BLaER1 (cell line): ENCODE results near the gene PCMT1.
"Not testable (repeated sequence)": the region's sequence is repeated elsewhere in the genome, so short reads cannot be mapped to it uniquely, and the experiment has no call there.

ENCODE experiments used
- H3K27ac ChIP-seq: shearing (Covaris generic); formaldehyde crosslinking; 2 replicates; pipeline ENCODE4 v1.8.1; 2022
- H3K27me3 ChIP-seq: shearing (Covaris generic); formaldehyde crosslinking; 2 replicates; pipeline ENCODE4 v1.8.1; 2022
- H3K36me3 ChIP-seq: shearing (Covaris generic); formaldehyde crosslinking; 2 replicates; pipeline ENCODE4 v1.8.1; 2022
- H3K4me1 ChIP-seq: shearing (Covaris generic); formaldehyde crosslinking; 2 replicates; pipeline ENCODE4 v1.8.1; 2022
- H3K4me2 ChIP-seq: shearing (Covaris generic); formaldehyde crosslinking; 2 replicates; pipeline ENCODE4 v1.8.1; 2022
- H3K4me3 ChIP-seq: shearing (Covaris generic); formaldehyde crosslinking; 2 replicates; pipeline ENCODE4 v1.8.1; 2022
- H3K9ac ChIP-seq: shearing (Covaris generic); formaldehyde crosslinking; 2 replicates; pipeline ENCODE4 v1.8.1; 2022
- H3K9me3 ChIP-seq: shearing (Covaris generic); formaldehyde crosslinking; 2 replicates; pipeline ENCODE4 v1.8.1; 2022
- H4K20me1 ChIP-seq: shearing (Covaris generic); formaldehyde crosslinking; 2 replicates; pipeline ENCODE4 v1.8.1; 2022
- Cebpa-rat ChIP-seq: shearing (Covaris generic); IDR thresholded peaks from 2 replicates; pipeline ENCODE4 v1.8.1; 2022

Gene PCMT1

GRCh38 chr6:149750136-149750609 is 632 bp downstream of the PCMT1 start:
- TF ChIP-seq Cebpa-rat: no peak
- Histone ChIP-seq H3K27me3 (no peaks in the 10 kb centered on the region), H3K36me3 (peaks cover 7% of the 10 kb centered on the region; the same call in 1 of the 2 replicates), H3K4me3 (peak overlapping the region; percentile 99), H3K4me2 (peak overlapping the region; percentile 97), H3K9ac (peak overlapping the region; percentile 93), H3K27ac (peak overlapping the region; percentile 86), H3K4me1 (peaks cover 46% of the 10 kb centered on the region), H4K20me1 (peaks cover 64% of the 10 kb centered on the region), H3K9me3 (no peaks in the 10 kb centered on the region)

- Histone ChIP-seq H3K4me2 (peak overlapping the region; percentile 97), H3K4me3 (peak overlapping the region; percentile 99; the same call in 1 of the 2 replicates), H3K36me3 (peaks cover 13% of the 10 kb centered on the region; the same call in 1 of the 2 replicates), H3K27me3 (no peaks in the 10 kb centered on the region), H3K9me3 (no peaks in the 10 kb centered on the region), H4K20me1 (peaks cover 66% of the 10 kb centered on the region), H3K27ac (no peak overlapping the region), H3K9ac (peak overlapping the region; percentile 93; the same call in 1 of the 2 replicates), H3K4me1 (peaks cover 46% of the 10 kb centered on the region)
- TF ChIP-seq Cebpa-rat: no peak
These were observed 1.7 kb downstream of the PCMT1 start for GRCh38 chr6:149751239-149751638.

- H3K27me3 ChIP-seq, H3K27ac ChIP-seq, H3K9me3 ChIP-seq, H3K4me3 ChIP-seq, H3K9ac ChIP-seq: not testable (repeated sequence)
- peaks cover 73% of the 10 kb centered on the region for H4K20me1 ChIP-seq
- peaks cover 19% of the 10 kb centered on the region; the same call in 1 of the 2 replicates for H3K36me3 ChIP-seq
- peaks cover 42% of the 10 kb centered on the region for H3K4me1 ChIP-seq
- peak overlapping the region; percentile 97; the same call in 1 of the 2 replicates for H3K4me2 ChIP-seq
These were observed 2.4 kb downstream of the PCMT1 start for GRCh38 chr6:149751920-149752319.

- Histone ChIP-seq H3K4me3 (no peak overlapping the region), H3K27me3 (no peaks in the 10 kb centered on the region), H3K27ac (no peak overlapping the region), H3K36me3 (peaks cover 25% of the 10 kb centered on the region; the same call in 1 of the 2 replicates), H3K4me2 (no peak overlapping the region), H3K4me1 (peaks cover 42% of the 10 kb centered on the region), H3K9me3 (no peaks in the 10 kb centered on the region), H3K9ac (no peak overlapping the region), H4K20me1 (peaks cover 81% of the 10 kb centered on the region)
- TF ChIP-seq Cebpa-rat: no peak
These were observed 3.2 kb downstream of the PCMT1 start for GRCh38 chr6:149752600-149753373.

- H4K20me1 ChIP-seq: peaks cover 87% of the 10 kb centered on the region
These were observed 3.8 kb downstream of the PCMT1 start for GRCh38 chr6:149753374-149753637.

GRCh38 chr6:149754548-149754947 is 5.0 kb downstream of the PCMT1 start:
- no peak for TF ChIP-seq Cebpa-rat
- Histone ChIP-seq H3K4me3 (no peak overlapping the region), H3K4me1 (peaks cover 34% of the 10 kb centered on the region), H4K20me1 (peaks cover 97% of the 10 kb centered on the region), H3K36me3 (peaks cover 36% of the 10 kb centered on the region), H3K27ac (no peak overlapping the region), H3K4me2 (0 out of 2 replicates have a peak overlapping the region, but pooled peaks have one; percentile 45), H3K27me3 (no peaks in the 10 kb centered on the region), H3K9ac (no peak overlapping the region), H3K9me3 (no peaks in the 10 kb centered on the region)

More at GRCh38 chr6:149753374-149753637, 3.8 kb downstream of the PCMT1 start:
- not testable (repeated sequence) for H3K27ac ChIP-seq, H3K27me3 ChIP-seq, H3K9me3 ChIP-seq, H3K9ac ChIP-seq, H3K4me2 ChIP-seq, H3K4me3 ChIP-seq
- Histone ChIP-seq H3K36me3 (peaks cover 25% of the 10 kb centered on the region; the same call in 1 of the 2 replicates), H3K4me1 (peaks cover 41% of the 10 kb centered on the region)

GRCh38 chr6:149755300-149756260 is 6.0 kb downstream of the PCMT1 start:
- TF ChIP-seq Cebpa-rat: no peak
- peaks cover 30% of the 10 kb centered on the region for H3K4me1 ChIP-seq

GRCh38 chr6:149756261-149756636 is 6.7 kb downstream of the PCMT1 start:
- no peak overlapping the region for H3K9ac ChIP-seq
- no peak for TF ChIP-seq Cebpa-rat
- no peaks in the 10 kb centered on the region for H3K27me3 ChIP-seq
- peaks cover 28% of the 10 kb centered on the region for H3K4me1 ChIP-seq
- H3K27ac ChIP-seq: no peak overlapping the region
- no peak overlapping the region for H3K4me2 ChIP-seq
- peaks cover 50% of the 10 kb centered on the region for H3K36me3 ChIP-seq
- no peaks in the 10 kb centered on the region for H3K9me3 ChIP-seq
- peaks cover 98% of the 10 kb centered on the region for H4K20me1 ChIP-seq
- H3K4me3 ChIP-seq: no peak overlapping the region

More at GRCh38 chr6:149755300-149756260, 6.0 kb downstream of the PCMT1 start:
- H3K36me3 ChIP-seq: peaks cover 47% of the 10 kb centered on the region
- H3K27me3 ChIP-seq: no peaks in the 10 kb centered on the region
- H3K27ac ChIP-seq: no peak overlapping the region
- H4K20me1 ChIP-seq: peaks cover 98% of the 10 kb centered on the region
- no peak overlapping the region for H3K4me3 ChIP-seq
- peak overlapping the region; percentile 22; the same call in 1 of the 2 replicates for H3K9ac ChIP-seq
- H3K4me2 ChIP-seq: peak overlapping the region; percentile 45
- no peaks in the 10 kb centered on the region for H3K9me3 ChIP-seq

- Histone ChIP-seq H3K4me3 (no peak overlapping the region), H3K36me3 (peaks cover 60% of the 10 kb centered on the region), H3K9ac (no peak overlapping the region), H3K4me1 (peaks cover 11% of the 10 kb centered on the region; the same call in 1 of the 2 replicates), H4K20me1 (peaks cover 55% of the 10 kb centered on the region), H3K27ac (no peak overlapping the region), H3K4me2 (no peak overlapping the region), H3K9me3 (peaks cover 23% of the 10 kb centered on the region), H3K27me3 (no peaks in the 10 kb centered on the region)
- TF ChIP-seq Cebpa-rat: no peak
These were observed 11.9 kb downstream of the PCMT1 start for GRCh38 chr6:149761438-149761837.
